ENCODE data around the gene HACD2.

GRCh38 chr3:123624302-123624701, 39.4 kb upstream of the HACD2 start:
- TF ChIP-seq POLR2A (IDR thresholded peaks at IDR 0.05), result no peak
- TF ChIP-seq, protein P1, sequence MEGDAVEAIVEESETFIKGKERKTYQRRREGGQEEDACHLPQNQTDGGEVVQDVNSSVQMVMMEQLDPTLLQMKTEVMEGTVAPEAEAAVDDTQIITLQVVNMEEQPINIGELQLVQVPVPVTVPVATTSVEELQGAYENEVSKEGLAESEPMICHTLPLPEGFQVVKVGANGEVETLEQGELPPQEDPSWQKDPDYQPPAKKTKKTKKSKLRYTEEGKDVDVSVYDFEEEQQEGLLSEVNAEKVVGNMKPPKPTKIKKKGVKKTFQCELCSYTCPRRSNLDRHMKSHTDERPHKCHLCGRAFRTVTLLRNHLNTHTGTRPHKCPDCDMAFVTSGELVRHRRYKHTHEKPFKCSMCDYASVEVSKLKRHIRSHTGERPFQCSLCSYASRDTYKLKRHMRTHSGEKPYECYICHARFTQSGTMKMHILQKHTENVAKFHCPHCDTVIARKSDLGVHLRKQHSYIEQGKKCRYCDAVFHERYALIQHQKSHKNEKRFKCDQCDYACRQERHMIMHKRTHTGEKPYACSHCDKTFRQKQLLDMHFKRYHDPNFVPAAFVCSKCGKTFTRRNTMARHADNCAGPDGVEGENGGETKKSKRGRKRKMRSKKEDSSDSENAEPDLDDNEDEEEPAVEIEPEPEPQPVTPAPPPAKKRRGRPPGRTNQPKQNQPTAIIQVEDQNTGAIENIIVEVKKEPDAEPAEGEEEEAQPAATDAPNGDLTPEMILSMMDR (IDR thresholded peaks at IDR 0.05), result no peak

All from adrenal gland (tissue), 5 donors.